WTC11 (cell line): ENCODE results near the gene PREX1. TPM values are rescaled to one million over a fixed set of nuclear protein-coding genes. Genes with fewer than 3 reads are reported as not detected.

Source experiments
- ATAC-seq: fragments of 200-7000 bp; cut with Tn5 transposase; 2 replicates; pipeline ENCODE4 v1.10.0; 2021; ENCODE audit warnings: mild to moderate bottlenecking, moderate library complexity
- CTCF ChIA-PET: fragments of 300-600 bp; sonication (Branson Sonifier 250); formaldehyde crosslinking; loops from one replicate; lab custom pipeline; 2021; ENCODE audit warnings: antibody characterized with exemption; lab: Charles Lee
- POLR2A ChIA-PET: fragments of 350-600 bp; sonication (Branson Sonifier 250); formaldehyde crosslinking; loops from one replicate; lab custom pipeline; 2021; ENCODE audit warnings: antibody characterized with exemption; lab: Charles Lee
- DNase-seq: peaks from one replicate; pipeline ENCODE4 v3.0.0; 2021; ENCODE audit warnings: low spot score
- H3K27ac Mint-ChIP-seq: 2 replicates; pipeline ENCODE4 v1.8.0; 2021; ENCODE audit warnings: mixed read lengths
- H3K27me3 Mint-ChIP-seq: 2 replicates; pipeline ENCODE4 v1.8.0; 2021; ENCODE audit warnings: low read depth, mild to moderate bottlenecking, moderate library complexity, mixed read lengths
- H3K36me3 Mint-ChIP-seq: 2 replicates; pipeline ENCODE4 v1.8.0; 2021; ENCODE audit warnings: mixed read lengths
- H3K4me1 Mint-ChIP-seq: 2 replicates; pipeline ENCODE4 v1.8.0; 2022; ENCODE audit warnings: mixed read lengths
- H3K4me3 Mint-ChIP-seq: 2 replicates; pipeline ENCODE4 v1.8.0; 2021; ENCODE audit warnings: mild to moderate bottlenecking, moderate library complexity, mixed read lengths
- H3K9me3 Mint-ChIP-seq: 2 replicates; pipeline ENCODE4 v1.8.0; 2021; ENCODE audit warnings: mixed read lengths
- AR ChIP-seq: fragments of 250-450 bp; sonication (Bioruptor Pico); IDR thresholded peaks from 2 replicates; pipeline ENCODE4 v1.9.0; 2021; ENCODE audit warnings: mild to moderate bottlenecking
- EMX1 ChIP-seq: fragments of 250-450 bp; sonication (Bioruptor Pico); IDR thresholded peaks from 2 replicates; pipeline ENCODE4 v1.8.0; 2021; ENCODE audit warnings: mild to moderate bottlenecking
- ETV6 ChIP-seq: sonication (generic); formaldehyde crosslinking; IDR thresholded peaks from 2 replicates; pipeline ENCODE4 v1.8.1; 2022; ENCODE audit warnings: mild to moderate bottlenecking, missing genetic modification reagents
- FOXK1 ChIP-seq: sonication (generic); formaldehyde crosslinking; IDR thresholded peaks from 2 replicates; pipeline ENCODE4 v1.8.0; 2022; ENCODE audit warnings: mild to moderate bottlenecking, moderate library complexity, missing genetic modification reagents
- HMGXB4 ChIP-seq: sonication (generic); formaldehyde crosslinking; IDR thresholded peaks from 2 replicates; pipeline ENCODE4 v1.8.1; 2023; ENCODE audit warnings: mild to moderate bottlenecking, moderate library complexity, missing genetic modification reagents
- IRF1 ChIP-seq: sonication (generic); formaldehyde crosslinking; IDR thresholded peaks from 2 replicates; pipeline ENCODE4 v1.8.0; 2023; ENCODE audit warnings: missing genetic modification reagents
- MAX ChIP-seq: sonication (generic); formaldehyde crosslinking; IDR thresholded peaks from 2 replicates; pipeline ENCODE4 v1.8.0; 2022; ENCODE audit warnings: mild to moderate bottlenecking, missing genetic modification reagents
- NR3C1 ChIP-seq: sonication (generic); formaldehyde crosslinking; conservative IDR thresholded peaks from 2 replicates; pipeline ENCODE4 v1.8.1; 2023; ENCODE audit warnings: low read depth, mild to moderate bottlenecking, missing genetic modification reagents
- PRDM15 ChIP-seq: sonication (generic); formaldehyde crosslinking; IDR thresholded peaks from 2 replicates; pipeline ENCODE4 v1.8.0; 2022; ENCODE audit warnings: missing genetic modification reagents
- RORB ChIP-seq: fragments of 250-450 bp; sonication (Bioruptor Pico); IDR thresholded peaks from 2 replicates; pipeline ENCODE4 v1.9.0; 2021; ENCODE audit warnings: mild to moderate bottlenecking
- SMAD4 ChIP-seq: sonication (generic); formaldehyde crosslinking; IDR thresholded peaks from 2 replicates; pipeline ENCODE4 v1.8.0; 2022; ENCODE audit warnings: mild to moderate bottlenecking, missing genetic modification reagents
- TCF7 ChIP-seq: sonication (generic); formaldehyde crosslinking; IDR thresholded peaks from 2 replicates; pipeline ENCODE4 v1.8.0; 2022; ENCODE audit warnings: mild to moderate bottlenecking, low read depth, missing genetic modification reagents, moderate library complexity
- TEAD1 ChIP-seq: sonication (generic); formaldehyde crosslinking; IDR thresholded peaks from 2 replicates; pipeline ENCODE4 v1.8.0; 2022; ENCODE audit warnings: mild to moderate bottlenecking, missing genetic modification reagents
- TP53 ChIP-seq: sonication (generic); formaldehyde crosslinking; IDR thresholded peaks from 2 replicates; pipeline ENCODE4 v1.8.1; 2023; ENCODE audit warnings: mild to moderate bottlenecking, missing genetic modification reagents
- USF1 ChIP-seq: sonication (generic); formaldehyde crosslinking; IDR thresholded peaks from 2 replicates; pipeline ENCODE4 v1.8.0; 2022; ENCODE audit warnings: mild to moderate bottlenecking, missing genetic modification reagents
- ZBTB21 ChIP-seq: sonication (generic); formaldehyde crosslinking; IDR thresholded peaks from 2 replicates; pipeline ENCODE4 v1.8.1; 2023; ENCODE audit warnings: mild to moderate bottlenecking, missing genetic modification reagents, borderline replicate concordance
- ZBTB43 ChIP-seq: sonication (generic); formaldehyde crosslinking; IDR thresholded peaks from 2 replicates; pipeline ENCODE4 v1.8.1; 2023; ENCODE audit warnings: mild to moderate bottlenecking, missing genetic modification reagents
- ZNF121 ChIP-seq: sonication (generic); formaldehyde crosslinking; IDR thresholded peaks from 2 replicates; pipeline ENCODE4 v1.8.0; 2023; ENCODE audit warnings: missing genetic modification reagents
- ZNF219 ChIP-seq: sonication (generic); formaldehyde crosslinking; IDR thresholded peaks from 2 replicates; pipeline ENCODE4 v1.8.0; 2023; ENCODE audit warnings: missing genetic modification reagents, mild to moderate bottlenecking, borderline replicate concordance
- ZNF263 ChIP-seq: sonication (generic); formaldehyde crosslinking; IDR thresholded peaks from 2 replicates; pipeline ENCODE4 v1.8.1; 2022; ENCODE audit warnings: low read depth, mild to moderate bottlenecking, moderate library complexity, missing genetic modification reagents
- total RNA-seq: library from RNA; stranded (reverse); gene quantifications from 3 replicates; pipeline ENCODE4 v1.2.3, GENCODE V29; 2021

The PREX1 gene
- total RNA-seq, 1 experiment from 2014 or later: 17.3 TPM

GRCh38 chr20:48607544-48607865 is 220.3 kb downstream of the PREX1 start:
- H3K27me3 Mint-ChIP-seq: no peaks in the 10 kb centered on the region
- DNase-seq (no peak), ATAC-seq (no peak)
- CTCF ChIA-PET: interaction anchor here (0.9 kb wide), 1 partner anchor 13 kb away, joined by 6 read pairs; no protein-coding TSS in a partner anchor
- TF ChIP-seq PRDM15 (CRISPR knock-in tag) (no peak), TEAD1 (CRISPR knock-in tag) (no peak), TP53 (CRISPR knock-in tag) (no peak), ZBTB43 (CRISPR knock-in tag) (no peak), ETV6 (CRISPR knock-in tag) (no peak), ZBTB21 (CRISPR knock-in tag) (no peak), FOXK1 (no peak), EMX1 (CRISPR knock-in tag) (no peak), ZNF121 (CRISPR knock-in tag) (no peak), TCF7 (CRISPR knock-in tag) (no peak), IRF1 (CRISPR knock-in tag) (no peak), USF1 (no peak), ZNF263 (CRISPR knock-in tag) (no peak), ZNF219 (CRISPR knock-in tag) (no peak), AR (no peak), SMAD4 (CRISPR knock-in tag) (no peak), NR3C1 (CRISPR knock-in tag) (no peak), HMGXB4 (no peak), RORB (no peak), MAX (CRISPR knock-in tag) (no peak)
- no peak overlapping the region for H3K4me3 Mint-ChIP-seq
- POLR2A ChIA-PET: no interaction called here
- no peaks in the 10 kb centered on the region for H3K9me3 Mint-ChIP-seq
- no peak overlapping the region for H3K27ac Mint-ChIP-seq
- H3K4me1 Mint-ChIP-seq: peaks cover 20% of the 10 kb centered on the region
- no peaks in the 10 kb centered on the region for H3K36me3 Mint-ChIP-seq
